ENCODE results near the gene GSS.

GSS gene

DNA sequence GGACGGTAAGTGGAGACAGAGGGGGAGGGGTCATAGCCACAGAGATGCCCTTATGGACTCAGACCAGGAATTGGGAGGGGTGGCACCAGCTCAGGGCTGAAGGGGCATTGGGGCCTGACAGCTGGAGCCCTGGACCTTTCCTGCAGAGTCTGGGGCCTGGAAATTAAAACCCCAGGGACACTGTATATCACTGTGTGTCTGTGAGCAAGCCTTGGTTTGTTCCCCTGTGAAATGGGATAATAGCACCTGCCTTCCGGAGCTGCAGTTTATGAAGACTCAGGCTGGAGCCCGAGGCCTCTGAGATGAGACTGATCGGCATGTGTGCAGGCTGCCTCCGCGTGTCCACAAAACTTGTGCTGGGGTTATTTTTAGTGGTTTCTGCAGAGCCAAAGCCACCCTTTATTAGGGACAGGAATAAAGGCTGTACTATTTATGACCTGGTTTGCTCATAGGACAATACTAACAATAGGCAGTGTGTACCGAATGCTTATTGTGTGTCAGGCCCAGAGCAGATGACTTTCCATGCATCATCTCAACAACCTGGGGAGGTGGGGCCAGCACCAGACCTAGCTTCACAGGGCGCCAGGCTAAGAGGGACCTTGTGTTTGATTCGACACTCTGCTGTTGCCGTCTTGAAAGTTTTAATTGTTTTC, 22.6 kb upstream of the GSS start:
- DNase-seq (ENCODE audit: extremely low read depth in 1 of 2, low read depth in 1 of 2), result no peak

DNA sequence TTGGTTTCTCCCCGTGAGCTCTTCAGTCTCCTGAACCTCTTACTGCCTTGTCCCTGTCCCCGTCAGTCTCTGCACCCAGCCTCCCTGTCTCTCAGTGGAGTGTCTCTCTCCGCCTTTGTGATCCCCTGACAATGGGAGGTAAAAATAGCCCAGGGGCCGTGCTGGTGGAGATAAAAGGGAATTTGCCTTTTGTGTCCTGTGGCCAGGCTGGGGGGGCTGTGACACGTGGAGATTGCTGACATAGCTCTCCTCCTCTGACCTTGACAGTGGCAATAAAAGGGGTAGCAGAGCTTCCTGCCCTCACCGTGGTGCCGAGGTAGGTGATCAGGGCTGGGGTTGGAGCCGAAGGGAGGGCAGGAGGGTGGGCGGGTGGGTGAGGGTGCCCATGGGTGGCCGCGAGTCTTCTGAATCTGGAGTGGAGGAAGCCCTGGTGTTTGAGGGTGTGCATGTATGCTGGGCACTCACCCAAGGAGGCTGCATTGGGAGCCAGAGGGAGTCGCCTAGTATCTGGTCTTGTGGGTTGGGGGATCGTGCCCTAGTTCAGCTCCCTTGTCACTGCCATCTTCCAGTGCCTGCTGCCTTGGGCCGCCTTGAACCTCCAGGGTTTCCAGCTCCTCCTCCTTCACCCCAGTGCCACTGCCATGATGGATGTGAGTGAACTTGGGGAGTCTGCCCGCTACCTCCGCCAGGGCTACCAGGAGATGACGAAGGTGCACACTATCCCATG, 21.9 kb upstream of the GSS start:
- DNase-seq (ENCODE audit: extremely low read depth in 1 of 2, low read depth in 1 of 2), result no peak

DNA sequence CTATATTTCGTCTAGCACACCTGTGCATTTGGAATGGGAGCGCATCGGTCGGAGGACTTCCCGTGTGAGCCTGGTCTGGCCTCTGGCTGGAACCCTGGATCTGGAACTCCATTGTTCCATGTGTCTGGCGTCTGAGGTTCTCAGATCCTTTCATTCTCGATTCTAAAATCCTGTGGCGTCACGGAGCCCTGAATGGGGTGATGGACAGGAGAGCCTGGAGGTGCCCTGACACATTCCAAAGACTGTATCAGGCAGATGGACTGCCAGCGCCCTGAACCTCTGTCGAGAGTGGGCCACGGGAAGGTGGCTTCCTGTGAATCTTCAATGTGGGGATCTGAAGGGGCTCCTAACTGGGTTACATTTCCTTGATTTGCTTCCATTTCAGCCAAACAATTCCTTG, 20.7 kb upstream of the GSS start:
- no peak for DNase-seq (ENCODE audit: extremely low read depth in 1 of 2, low read depth in 1 of 2)

DNA sequence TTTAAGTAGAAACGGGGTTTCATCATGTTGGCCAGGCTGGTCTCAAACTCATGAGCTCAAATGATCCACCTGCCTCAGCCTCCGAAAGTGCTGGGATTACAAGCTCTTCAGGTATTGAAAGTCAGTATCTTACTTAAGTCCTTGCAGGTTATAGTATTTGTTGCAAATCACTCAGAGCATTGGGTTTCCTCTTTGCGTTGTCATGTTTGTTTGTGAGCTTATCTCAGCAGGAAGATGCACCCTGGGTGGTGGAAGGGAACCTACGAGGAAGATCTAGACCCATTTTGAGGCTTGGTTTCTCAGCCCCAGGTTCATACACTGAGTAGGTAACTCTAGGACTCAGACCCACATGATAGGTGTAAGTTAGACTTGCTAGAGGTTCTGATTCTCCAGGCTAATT, 18.6 kb upstream of the GSS start:
- no peak for DNase-seq (ENCODE audit: extremely low read depth in 1 of 2, low read depth in 1 of 2)

DNA sequence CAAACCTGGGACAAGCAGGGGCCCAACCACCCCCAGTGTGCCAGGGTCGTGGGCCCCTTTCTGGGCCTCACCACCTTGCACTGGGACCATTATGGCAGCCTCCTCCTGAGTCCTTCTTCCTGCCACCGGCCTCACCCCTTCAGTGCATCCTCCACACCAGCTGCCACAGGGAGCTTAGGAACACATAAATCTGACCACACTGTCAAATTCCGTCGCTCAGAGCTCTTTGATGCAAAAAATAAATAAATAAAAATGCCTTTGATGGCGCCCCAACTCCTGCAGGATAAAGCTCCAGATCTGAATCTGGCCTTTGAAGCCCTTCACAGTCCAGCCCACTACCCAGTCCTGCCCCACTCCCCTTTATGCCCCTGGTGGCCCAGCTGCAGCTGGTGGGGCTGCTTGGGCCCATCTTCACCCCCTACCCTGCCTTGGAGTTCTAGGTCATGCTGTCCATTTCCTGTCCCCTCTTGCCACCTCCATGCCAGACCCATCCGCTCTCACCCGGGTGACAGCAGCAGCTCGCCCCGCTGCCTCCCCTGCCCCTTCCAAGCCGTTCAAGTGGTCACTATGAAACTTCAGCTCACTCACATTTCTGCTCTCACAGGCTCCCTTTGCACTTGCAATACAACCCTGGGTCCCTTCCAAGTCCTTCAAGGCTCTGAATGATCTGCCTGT, 16.1 kb upstream of the GSS start:
- no peak for DNase-seq (ENCODE audit: extremely low read depth in 1 of 2, low read depth in 1 of 2)

DNA sequence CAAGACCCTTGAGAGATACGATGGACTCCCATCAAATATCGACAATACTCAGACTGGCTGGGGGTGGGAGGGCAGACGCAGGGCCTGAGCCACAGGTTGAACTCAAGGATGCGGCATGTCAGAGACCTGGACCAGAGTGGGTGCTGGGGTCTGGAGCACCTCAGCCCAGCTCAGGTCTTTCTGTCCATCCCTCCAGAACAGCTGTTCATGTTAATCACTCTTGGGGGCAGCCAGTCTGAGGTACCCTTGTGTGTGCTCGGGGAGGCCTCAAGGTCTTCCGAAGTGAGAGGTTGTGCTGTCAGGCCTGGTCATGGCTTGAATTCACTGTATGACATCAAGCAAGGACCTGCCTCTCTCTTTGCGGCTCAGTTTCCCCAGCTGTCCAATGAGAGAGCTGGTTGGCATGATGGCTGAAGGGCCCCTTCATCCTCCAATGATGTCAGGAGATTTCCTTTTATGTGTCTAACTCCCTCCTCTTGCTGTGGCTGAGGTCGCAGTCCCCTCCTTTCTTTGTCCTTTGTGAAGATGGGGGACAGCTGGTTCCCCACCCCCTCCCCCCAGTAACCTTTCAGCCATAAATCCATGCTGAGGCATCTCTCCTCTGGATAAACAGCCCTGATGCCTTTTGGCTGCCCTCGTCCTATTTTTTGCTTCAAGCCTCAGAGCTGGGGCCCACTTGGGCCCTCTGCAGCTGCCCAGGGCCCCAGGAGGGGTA, 15.4 kb upstream of the GSS start:
- DNase-seq (ENCODE audit: extremely low read depth in 1 of 2, low read depth in 1 of 2), result no peak

DNA sequence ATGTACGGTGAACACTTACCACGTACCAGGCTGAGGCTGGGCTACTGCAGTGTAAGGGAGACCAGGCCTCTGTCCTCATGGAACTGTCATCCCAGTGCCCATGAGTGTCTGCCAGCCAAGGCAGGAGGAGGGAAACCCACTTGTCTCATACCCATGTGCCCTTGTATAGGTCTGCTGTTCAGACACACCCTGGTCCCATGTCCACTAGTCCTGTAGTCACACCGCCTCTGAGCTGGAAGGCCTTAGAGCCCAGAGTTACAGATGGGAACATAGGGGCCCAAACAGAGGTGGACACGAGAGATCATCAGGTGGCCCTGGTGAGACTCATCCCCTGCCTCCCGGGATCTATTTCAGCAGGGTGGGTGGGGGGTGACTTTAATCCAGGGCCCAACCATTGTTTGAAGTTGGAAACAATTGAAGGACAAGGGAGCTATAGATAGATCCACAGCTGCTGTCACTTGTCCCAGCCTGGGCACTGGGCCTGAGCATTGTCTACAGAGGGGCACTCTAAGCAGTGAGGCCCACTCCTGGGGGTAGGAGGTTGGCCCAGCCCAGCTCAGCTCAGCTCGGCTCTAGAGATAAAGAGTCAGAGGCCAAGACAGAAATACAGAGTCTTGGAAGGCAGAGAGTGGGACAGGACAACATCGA, 14.7 kb upstream of the GSS start:
- no peak for DNase-seq (ENCODE audit: extremely low read depth in 1 of 2, low read depth in 1 of 2)

DNA sequence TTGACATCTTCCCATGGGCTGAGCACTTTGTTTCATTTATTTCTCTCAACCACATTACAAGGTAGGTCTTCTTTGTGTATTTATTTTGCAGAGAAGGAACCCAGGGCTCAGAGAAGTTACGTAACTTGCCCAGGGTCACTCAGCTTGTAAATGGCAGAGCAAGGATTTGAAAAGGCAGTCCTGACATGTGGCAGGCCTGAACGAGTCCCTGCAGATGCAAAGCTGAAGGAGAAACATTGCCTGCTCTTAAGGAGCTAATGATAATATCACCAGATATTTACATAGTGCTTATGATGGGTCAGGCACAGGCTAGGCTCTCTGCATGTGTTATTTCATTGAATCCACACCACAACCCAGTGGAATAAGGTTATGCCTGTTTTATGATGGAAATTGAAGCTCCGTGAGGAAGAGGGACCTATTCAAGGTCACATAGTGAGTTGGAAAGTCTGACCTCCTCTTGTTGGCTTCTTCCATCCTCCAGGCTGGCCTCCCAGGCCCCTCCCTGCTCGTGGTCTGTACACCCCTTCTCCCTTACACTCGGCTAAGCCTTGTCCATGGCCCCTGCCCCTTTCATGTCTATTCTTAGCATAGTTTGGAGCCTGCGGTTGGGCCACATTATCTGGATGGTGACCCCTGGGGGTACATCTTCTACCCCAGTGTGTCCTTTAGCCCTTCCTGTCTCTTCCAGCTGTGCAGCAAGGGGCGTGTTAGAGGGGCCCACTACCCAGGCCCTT, 12.6 kb upstream of the GSS start:
- no peak for DNase-seq (ENCODE audit: extremely low read depth in 1 of 2, low read depth in 1 of 2)

DNA sequence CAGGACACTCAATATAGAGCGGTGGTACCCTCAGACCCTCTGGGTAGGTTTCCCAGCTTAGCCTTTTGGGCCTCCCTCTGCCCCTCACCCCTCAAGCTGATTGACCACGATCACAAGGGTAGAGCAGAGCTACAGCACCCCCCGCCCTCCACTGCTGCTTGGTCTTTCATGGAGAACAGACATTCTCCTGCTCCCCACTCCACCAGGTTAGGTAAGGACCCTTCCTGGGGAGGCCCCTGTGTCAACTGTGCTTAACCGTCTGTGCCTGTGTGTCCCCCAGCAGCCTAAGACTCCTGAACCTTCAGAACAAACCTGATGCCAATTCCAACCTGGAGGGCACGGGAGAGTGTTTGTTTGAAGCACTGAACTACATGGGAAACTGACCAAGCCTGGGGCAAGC, 11.8 kb upstream of the GSS start:
- no peak for DNase-seq (ENCODE audit: extremely low read depth in 1 of 2, low read depth in 1 of 2)

DNA sequence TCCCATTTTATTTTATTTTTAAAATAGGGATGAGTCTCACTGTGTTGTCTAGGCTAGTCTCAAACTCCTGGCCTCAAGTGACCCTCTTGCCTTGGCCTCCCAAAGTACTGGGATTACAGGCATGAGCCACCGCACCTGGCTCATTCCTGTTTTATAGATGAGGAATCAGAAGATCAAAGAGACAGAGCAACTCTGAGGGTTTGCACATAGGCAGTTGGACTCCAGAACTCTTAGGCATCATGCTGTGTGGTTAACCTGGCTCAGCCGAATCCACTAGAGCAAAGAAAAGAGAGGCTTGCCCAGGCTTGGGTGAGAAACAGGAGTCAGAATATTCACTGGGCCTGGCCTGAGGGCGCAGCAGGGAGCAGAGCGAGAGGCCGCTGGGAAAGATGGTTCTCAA, 9.4 kb upstream of the GSS start:
- DNase-seq (ENCODE audit: extremely low read depth in 1 of 2, low read depth in 1 of 2), result no peak

DNA sequence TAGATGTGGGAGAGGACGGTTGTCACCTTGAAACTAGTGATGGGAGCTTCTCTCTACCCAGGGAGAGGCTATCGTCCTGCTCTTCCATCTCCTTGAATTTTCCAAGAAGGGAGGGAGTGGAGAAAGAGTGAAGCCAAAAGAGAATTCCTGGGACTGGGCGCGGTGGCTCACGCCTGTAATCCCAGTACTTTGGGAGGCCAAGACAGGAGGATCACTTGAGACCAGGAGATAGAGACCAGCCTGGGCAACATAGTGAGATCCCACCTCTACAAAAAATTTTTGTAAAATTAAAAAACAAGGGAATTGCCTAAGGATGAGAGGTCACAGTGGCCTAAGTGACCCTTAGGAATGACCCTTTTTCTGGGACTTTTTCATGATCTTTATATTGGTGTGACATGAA, 8.9 kb upstream of the GSS start:
- DNase-seq (ENCODE audit: extremely low read depth in 1 of 2, low read depth in 1 of 2), result no peak

DNA sequence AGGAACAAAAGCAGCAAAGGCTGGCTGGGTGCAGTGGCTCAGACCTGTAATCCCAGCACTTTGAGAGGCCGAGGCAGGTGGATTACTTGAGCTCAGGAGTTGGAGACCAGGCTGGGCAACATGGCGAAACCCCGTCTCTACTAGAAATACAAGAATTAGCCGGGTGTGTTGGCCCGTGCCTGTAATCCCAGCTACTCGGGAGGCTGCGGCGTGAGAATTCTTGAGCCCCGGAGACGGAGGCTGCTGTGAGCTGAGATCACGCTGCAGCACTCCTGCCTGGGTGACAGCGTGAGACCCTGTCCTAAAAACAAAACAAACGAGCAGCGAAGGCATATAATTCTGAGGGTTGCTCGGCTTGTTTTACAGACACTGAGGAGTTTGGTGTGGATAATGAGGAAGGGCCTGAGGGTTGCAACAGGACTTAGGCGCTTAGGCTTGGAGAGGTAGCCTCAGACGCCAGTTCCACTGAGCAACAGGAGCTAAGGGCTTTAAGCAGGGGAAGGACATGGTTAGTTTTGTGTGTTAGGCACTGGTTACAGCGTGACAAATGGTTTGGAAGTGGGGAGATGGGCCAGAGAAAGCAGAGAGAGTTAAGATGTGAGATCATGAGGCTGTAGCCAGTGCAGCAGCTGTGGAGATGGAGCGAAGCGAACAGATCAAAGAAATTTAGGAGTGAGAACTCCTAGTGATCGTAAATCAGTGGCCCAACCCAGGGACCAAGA, 1.3 kb upstream of the GSS start:
- DNase-seq (ENCODE audit: extremely low read depth in 1 of 2, low read depth in 1 of 2), result no peak

DNA sequence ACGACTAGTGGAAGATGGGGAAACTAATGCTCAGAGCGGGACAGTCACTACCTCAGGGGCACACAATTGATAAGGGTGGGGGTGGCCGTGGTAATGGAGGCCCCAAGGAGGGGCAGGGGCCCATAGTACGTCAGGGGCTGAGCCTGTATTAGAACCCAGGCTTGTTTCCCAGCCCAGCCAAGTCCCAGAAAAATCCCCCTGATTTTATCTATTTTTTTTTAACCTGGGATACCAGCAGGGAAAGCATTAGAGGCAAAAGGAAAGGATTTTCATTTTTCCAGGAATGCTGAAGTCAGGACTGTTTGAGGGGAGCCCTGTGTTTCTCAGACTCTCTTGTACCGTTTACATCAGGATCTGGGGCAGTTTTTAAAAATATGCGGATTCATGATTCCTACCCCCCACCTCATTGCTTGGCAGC, 444 bp upstream of the GSS start:
- no peak for DNase-seq (ENCODE audit: extremely low read depth in 1 of 2, low read depth in 1 of 2)

DNA sequence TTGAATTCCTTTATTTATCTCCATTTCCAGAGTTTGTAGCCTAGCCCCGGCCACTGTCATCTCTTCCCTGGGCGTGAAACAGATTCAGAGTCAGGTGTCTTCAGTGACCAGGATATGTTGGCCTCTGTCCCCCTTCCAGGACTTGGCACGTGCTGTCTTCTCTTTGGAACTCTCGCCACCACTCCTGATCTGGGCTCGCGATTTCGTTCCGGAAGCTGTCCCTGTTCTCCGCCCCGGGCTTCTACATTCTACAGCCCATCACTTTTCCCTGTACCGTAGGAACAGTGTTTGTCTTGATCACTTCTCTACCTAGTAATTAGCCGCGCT, 739 bp downstream of the GSS start:
- DNase-seq (ENCODE audit: extremely low read depth in 1 of 2, low read depth in 1 of 2), result no peak

DNA sequence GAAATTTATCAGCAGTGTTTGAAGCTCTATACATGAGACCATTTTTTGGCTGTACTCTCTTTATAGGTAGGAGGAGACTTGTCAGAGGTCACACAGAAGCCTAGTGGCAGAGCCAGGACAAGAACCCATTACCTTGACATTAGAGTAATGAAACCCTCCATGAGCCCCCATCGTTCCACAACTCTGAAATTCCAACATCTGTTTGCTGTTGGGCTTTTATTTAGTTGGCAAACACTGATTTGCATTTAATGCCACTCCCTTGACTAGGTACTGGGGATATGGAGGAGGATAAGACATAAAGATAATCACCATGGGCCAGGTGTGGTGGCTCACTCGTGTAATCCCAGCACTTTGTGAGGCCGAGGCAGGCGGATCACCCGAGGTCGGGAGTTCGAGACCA, 1.6 kb downstream of the GSS start:
- no peak for DNase-seq (ENCODE audit: extremely low read depth in 1 of 2, low read depth in 1 of 2)

DNA sequence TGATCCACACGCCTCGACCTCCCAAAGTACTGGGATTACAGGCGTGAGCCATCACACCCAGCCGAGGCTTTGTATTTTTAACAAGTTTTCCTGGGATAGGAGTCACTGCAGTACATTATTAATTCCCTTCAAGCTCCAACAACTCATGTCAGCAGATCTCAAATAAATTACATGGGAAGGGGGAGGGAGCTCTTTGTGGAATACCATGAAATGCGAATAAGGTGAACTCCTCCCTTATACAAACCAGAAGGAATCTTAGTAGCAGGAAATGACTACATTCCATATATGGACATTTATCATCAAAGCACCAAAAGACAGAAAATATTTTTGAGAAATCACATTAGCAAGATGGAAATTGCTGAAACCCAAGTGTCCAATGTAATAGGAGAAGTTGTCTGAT, 2.9 kb downstream of the GSS start:
- no peak for DNase-seq (ENCODE audit: extremely low read depth in 1 of 2, low read depth in 1 of 2)

DNA sequence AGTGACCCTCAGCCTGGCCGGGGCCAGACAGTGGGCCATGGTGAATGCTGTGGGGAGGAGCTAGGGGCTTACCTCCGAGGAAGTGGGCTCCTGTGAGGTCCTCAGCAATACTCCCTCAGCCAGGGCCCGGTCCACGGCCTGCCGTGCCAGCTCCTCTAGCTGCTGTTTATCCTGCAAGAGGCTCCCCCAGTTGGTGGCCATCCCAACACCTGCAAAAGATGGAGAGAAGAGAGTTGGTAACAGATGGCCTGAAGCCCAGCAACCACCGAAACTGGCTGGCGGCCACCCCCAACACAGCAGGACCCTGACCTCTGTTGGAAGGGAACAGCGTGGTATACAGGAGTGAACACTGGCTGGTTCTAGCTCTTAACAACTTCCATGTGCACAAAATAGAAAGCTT, 4.0 kb downstream of the GSS start:
- DNase-seq (ENCODE audit: extremely low read depth in 1 of 2, low read depth in 1 of 2), result no peak

DNA sequence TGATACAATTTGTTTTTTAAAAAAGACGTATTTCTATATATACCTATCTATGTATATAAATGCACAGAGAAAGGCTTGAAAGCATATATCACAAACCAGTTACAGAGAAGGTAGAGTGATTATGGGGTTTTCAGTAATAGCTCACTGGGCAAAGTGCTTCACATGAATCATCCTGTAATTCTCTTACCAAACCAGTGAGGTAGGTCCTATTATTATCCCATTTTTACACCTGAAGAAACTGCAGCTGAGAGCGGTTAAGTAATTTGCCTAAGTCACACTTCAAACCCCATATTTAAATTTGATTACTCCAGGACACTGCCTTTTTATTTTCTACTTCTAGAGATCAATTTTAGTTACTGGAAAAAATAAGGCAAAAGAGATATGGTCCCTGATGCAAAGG, 4.4 kb downstream of the GSS start:
- DNase-seq (ENCODE audit: extremely low read depth in 1 of 2, low read depth in 1 of 2), result no peak

DNA sequence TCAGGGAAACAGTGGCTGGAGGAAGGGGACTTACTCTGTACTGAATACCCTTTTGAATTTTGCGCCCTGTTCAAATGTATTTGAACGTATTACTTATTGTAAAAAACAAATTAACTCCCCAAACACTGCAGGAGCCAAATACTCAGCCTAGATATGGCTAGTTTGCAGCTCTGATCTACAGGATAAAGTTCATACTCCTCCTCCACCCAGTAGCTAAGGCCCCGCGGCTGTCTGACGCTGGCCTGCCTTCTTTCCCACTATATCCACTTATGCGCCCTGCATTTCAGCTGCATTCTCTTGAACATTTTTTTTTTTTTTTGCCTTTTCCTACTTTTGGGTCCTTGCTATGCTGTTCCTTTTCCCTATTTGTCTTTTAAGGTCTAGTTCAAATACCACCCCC, 6.5 kb downstream of the GSS start:
- DNase-seq (ENCODE audit: extremely low read depth in 1 of 2, low read depth in 1 of 2), result no peak

DNA sequence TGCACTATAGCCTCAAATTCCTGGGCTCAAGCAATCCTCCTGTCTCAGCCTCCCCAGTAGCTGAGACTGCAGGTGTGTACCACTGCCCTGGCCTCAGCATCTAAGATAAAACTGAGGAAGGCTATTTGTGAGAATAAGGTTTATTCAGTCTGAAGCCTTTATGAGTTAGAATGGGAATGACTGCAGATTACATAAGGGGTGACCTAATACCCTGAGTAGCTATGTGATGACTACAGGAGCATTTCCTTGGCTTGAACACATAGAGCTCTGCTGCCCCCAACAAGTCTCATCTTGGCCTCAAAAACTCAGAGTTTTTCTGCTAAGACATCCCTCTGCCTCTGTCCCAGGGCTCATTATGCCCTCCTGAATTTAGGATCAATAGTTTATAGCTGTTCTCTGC, 7.6 kb downstream of the GSS start:
- no peak for DNase-seq (ENCODE audit: extremely low read depth in 1 of 2, low read depth in 1 of 2)
